GM12892 (cell line): ENCODE data around the gene FCSK.
A peak's percentile ranks its signal among the peaks of the same experiment; 100 is the strongest.

Experiments
- POLR2A ChIP-seq: IDR thresholded peaks from 2 replicates; pipeline ENCODE4 v1.6.1; 2011; ENCODE audit warnings: low read depth, low read length, control low read depth
- POLR2AphosphoS5 ChIP-seq: IDR thresholded peaks from 2 replicates; pipeline ENCODE4 v1.6.1; 2011; ENCODE audit warnings: low read depth, low read length, control low read depth

- TF ChIP-seq POLR2A (peak; percentile 94), POLR2AphosphoS5 (peak; percentile 81)
Observed at GRCh38 chr16:70523076-70523742, 68.8 kb downstream of the FCSK start, which contains the start of gene COG4.
